Measurements from ENCODE around the gene DOCK1. TPM values are rescaled to one million over a fixed set of nuclear protein-coding genes. Genes with fewer than 3 reads are reported as not detected.

The DOCK1 gene
- total RNA-seq, 1 experiment from 2014 or later, result 82.2 TPM

DNA sequence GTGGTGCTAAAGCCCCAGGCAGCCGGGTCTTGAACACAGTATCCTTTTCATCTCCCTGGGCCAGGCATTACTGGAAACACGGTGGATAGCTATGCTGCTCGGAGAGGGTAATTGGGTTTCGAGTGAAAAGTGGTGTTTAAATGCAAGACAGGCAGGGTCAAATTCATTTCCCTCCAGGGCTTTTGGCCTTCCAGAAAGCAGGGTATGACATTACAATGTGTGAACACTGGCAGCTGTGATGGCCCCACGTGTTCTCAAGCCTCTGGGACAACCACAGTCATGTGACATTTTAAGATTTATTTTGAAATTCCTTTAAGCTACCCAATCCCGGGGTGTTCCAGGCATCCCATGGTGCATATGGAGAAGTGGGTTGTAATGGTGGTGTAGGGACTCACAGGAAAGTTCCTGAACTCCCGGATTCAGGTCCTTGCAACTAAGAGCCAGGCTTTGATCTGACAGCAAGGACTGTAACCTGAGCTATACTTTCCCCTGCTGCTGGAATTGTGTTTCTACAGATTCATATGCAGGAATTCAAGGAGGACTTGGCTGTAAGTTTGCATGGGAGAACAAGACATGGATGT, 244.4 kb downstream of the DOCK1 start:
- no peak overlapping the region for H3K4me3 Mint-ChIP-seq (ENCODE audit: unreplicated experiment)
- ChIA-PET POLR2A (no interaction called here), CTCF (no interaction called here)
- DNase-seq, result no peak
- H3K27ac Mint-ChIP-seq (ENCODE audit: unreplicated experiment), result no peak overlapping the region
- no peaks in the 10 kb centered on the region for H3K4me1 ChIP-seq
- BruUV-seq (replicated peaks), result no TSS peak
- no peak overlapping the region for H3K4me3 ChIP-seq (ENCODE audit: low read depth, low read length)
- TF ChIP-seq, protein P1, sequence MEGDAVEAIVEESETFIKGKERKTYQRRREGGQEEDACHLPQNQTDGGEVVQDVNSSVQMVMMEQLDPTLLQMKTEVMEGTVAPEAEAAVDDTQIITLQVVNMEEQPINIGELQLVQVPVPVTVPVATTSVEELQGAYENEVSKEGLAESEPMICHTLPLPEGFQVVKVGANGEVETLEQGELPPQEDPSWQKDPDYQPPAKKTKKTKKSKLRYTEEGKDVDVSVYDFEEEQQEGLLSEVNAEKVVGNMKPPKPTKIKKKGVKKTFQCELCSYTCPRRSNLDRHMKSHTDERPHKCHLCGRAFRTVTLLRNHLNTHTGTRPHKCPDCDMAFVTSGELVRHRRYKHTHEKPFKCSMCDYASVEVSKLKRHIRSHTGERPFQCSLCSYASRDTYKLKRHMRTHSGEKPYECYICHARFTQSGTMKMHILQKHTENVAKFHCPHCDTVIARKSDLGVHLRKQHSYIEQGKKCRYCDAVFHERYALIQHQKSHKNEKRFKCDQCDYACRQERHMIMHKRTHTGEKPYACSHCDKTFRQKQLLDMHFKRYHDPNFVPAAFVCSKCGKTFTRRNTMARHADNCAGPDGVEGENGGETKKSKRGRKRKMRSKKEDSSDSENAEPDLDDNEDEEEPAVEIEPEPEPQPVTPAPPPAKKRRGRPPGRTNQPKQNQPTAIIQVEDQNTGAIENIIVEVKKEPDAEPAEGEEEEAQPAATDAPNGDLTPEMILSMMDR (IDR thresholded peaks at IDR 0.05; ENCODE audit: insufficient read depth in 1 of 2, low read depth in 1 of 2, low read length in 1 of 2, severe bottlenecking in 1 of 2, unreplicated experiment in 1 of 2), result no peak
- peaks cover 5% of the 10 kb centered on the region for H3K36me3 Mint-ChIP-seq (ENCODE audit: insufficient read depth, unreplicated experiment)
- H3K36me3 ChIP-seq (ENCODE audit: control insufficient read depth, insufficient read depth, low read length), result no peaks in the 10 kb centered on the region
- H3K9me3 Mint-ChIP-seq (ENCODE audit: unreplicated experiment), result no peaks in the 10 kb centered on the region
- no peaks in the 10 kb centered on the region for H3K4me1 Mint-ChIP-seq (ENCODE audit: low read depth, unreplicated experiment)
- no peaks in the 10 kb centered on the region for H3K27me3 Mint-ChIP-seq (ENCODE audit: insufficient read depth, unreplicated experiment)
- intact Hi-C loops (cut with micrococcal nuclease; ENCODE audit: unreplicated experiment), result no loop called here
- no peaks in the 10 kb centered on the region for H3K9me3 ChIP-seq
- H3K27me3 ChIP-seq (replicated peaks; ENCODE audit: control insufficient read depth, insufficient read depth, low read length), result no peaks in the 10 kb centered on the region

DNA sequence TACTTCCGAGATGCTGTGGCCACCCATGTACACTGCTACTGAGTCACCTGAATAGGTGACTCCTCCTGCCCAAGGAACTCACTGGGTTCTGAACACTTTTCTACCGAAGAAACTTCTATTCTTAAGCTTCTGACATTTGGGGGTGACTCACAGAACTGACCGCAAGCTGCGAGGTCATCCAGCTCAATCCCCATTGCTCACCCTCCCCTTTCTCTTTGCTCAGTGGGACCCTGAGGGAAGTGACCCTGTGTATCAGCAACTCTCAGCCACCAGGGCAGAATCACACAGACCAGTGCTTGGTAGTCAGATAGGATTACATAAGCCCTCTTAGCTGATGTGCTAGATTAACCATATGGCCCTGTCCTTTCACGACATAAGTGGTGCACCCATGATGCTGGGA, 244.9 kb downstream of the DOCK1 start:
- POLR2A ChIA-PET, result no interaction called here
- H3K4me1 ChIP-seq, result no peaks in the 10 kb centered on the region
- peaks cover 5% of the 10 kb centered on the region for H3K36me3 Mint-ChIP-seq (ENCODE audit: insufficient read depth, unreplicated experiment)
- no peak overlapping the region for H3K4me3 ChIP-seq (ENCODE audit: low read depth, low read length)
- CTCF ChIA-PET, result no interaction called here
- DNase-seq, result no peak
- H3K9me3 Mint-ChIP-seq (ENCODE audit: unreplicated experiment), result no peaks in the 10 kb centered on the region
- H3K9me3 ChIP-seq, result no peaks in the 10 kb centered on the region
- no peaks in the 10 kb centered on the region for H3K27me3 ChIP-seq (replicated peaks; ENCODE audit: control insufficient read depth, insufficient read depth, low read length)
- H3K4me1 Mint-ChIP-seq (ENCODE audit: low read depth, unreplicated experiment), result no peaks in the 10 kb centered on the region
- BruUV-seq (replicated peaks), result no TSS peak
- no peak overlapping the region for H3K27ac Mint-ChIP-seq (ENCODE audit: unreplicated experiment)
- H3K27me3 Mint-ChIP-seq (ENCODE audit: insufficient read depth, unreplicated experiment), result no peaks in the 10 kb centered on the region
- no peaks in the 10 kb centered on the region for H3K36me3 ChIP-seq (ENCODE audit: control insufficient read depth, insufficient read depth, low read length)
- H3K4me3 Mint-ChIP-seq (ENCODE audit: unreplicated experiment), result no peak overlapping the region
- intact Hi-C loops (cut with micrococcal nuclease; ENCODE audit: unreplicated experiment), result no loop called here
- TF ChIP-seq, protein P1 (IDR thresholded peaks at IDR 0.05; ENCODE audit: insufficient read depth in 1 of 2, low read depth in 1 of 2, low read length in 1 of 2, severe bottlenecking in 1 of 2, unreplicated experiment in 1 of 2), result no peak

DNA sequence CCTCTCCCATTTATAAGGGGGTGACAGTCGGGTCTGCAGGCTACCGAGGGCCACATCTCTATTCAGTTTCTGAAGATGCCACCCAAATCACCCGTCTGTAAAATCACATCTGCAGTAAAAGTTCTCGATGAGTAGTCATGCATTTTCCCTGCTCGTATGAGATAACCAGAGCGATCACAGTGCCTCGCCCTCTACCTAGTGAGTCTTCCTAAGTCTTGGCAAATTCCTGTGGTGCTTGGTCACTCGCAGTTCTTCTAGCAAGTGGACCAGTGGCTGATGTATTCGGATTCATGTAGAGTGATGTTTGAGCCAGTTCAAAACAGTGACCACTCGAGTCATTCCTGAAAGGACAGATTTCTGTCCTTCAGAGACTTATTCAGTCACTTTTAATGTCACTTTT, 246.3 kb downstream of the DOCK1 start:
- H3K27me3 ChIP-seq (replicated peaks; ENCODE audit: control insufficient read depth, insufficient read depth, low read length), result no peaks in the 10 kb centered on the region
- no peaks in the 10 kb centered on the region for H3K4me1 ChIP-seq
- CTCF ChIA-PET, result no interaction called here
- intact Hi-C loops (cut with micrococcal nuclease; ENCODE audit: unreplicated experiment), result no loop called here
- Mint-ChIP-seq H3K27me3 (ENCODE audit: insufficient read depth, unreplicated experiment) (no peaks in the 10 kb centered on the region), H3K36me3 (ENCODE audit: insufficient read depth, unreplicated experiment) (peaks cover 5% of the 10 kb centered on the region), H3K9me3 (ENCODE audit: unreplicated experiment) (no peaks in the 10 kb centered on the region), H3K4me3 (ENCODE audit: unreplicated experiment) (no peak overlapping the region), H3K4me1 (ENCODE audit: low read depth, unreplicated experiment) (no peaks in the 10 kb centered on the region), H3K27ac (ENCODE audit: unreplicated experiment) (no peak overlapping the region)
- BruUV-seq (replicated peaks), result no TSS peak
- no peak overlapping the region for H3K4me3 ChIP-seq (ENCODE audit: low read depth, low read length)
- POLR2A ChIA-PET, result no interaction called here
- no peak for DNase-seq
- no peaks in the 10 kb centered on the region for H3K36me3 ChIP-seq (ENCODE audit: control insufficient read depth, insufficient read depth, low read length)
- H3K9me3 ChIP-seq, result no peaks in the 10 kb centered on the region
- TF ChIP-seq, protein P1 (IDR thresholded peaks at IDR 0.05; ENCODE audit: insufficient read depth in 1 of 2, low read depth in 1 of 2, low read length in 1 of 2, severe bottlenecking in 1 of 2, unreplicated experiment in 1 of 2), result no peak
